HG03457 (cell line): ENCODE results near the gene MORC1.
"Not testable (repeated sequence)": the region's sequence is repeated elsewhere in the genome, so short reads cannot be mapped to it uniquely, and the experiment has no call there.

Experiments
- ATAC-seq: cut with Tn5 transposase; IDR thresholded peaks from one replicate; pipeline ENCODE4 v1.9.1; 2021; ENCODE audit warnings: moderate number of reproducible peaks; ENCODE audit not compliant: unreplicated experiment

Gene MORC1

GRCh38 chr3:109117939-109118338, at the start of gene MORC1:
TSS of gene MORC1 (minus strand) at chr3:109118134. CDS start at chr3:109118059, 75 bp downstream.
- ATAC-seq = no peak

- ATAC-seq = no peak
Measured at GRCh38 chr3:109165905-109166304, 48.0 kb upstream of the MORC1 start.

DNA sequence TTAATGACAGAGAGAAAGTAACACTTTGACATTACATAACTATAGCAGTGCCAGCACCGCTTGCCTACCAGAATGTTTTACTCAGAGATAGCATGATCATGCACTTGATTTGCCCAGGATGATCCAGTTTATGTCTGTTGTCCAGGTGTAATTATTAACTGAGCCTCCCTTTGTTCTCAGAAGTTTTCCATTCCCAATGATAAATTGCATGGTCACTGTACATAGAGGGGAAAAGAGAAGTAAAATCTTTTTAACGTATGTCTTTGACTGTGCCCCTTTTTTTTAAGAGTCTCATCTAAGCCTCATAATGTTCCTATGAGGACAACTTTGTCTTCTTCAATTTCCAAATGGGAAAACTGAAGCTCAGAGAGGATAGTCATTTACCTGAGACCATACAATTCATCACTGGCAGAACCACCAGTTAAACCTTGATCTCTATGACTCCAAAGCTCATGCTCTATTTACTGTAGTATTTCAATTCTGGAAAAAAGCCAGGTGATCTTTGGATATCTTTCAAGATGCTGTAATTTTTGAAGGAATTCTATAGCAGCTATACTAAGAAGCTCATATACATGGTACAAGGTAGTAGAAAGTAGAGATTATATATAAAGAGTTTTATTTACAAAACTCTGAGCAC, 43.7 kb upstream of the MORC1 start:
- ATAC-seq = no peak

GRCh38 chr3:109155828-109156227, 37.9 kb upstream of the MORC1 start:
- ATAC-seq = no peak

GRCh38 chr3:109154979-109155378, 37.0 kb upstream of the MORC1 start:
- ATAC-seq = no peak

GRCh38 chr3:109152320-109152719, 34.4 kb upstream of the MORC1 start:
- ATAC-seq = no peak

DNA sequence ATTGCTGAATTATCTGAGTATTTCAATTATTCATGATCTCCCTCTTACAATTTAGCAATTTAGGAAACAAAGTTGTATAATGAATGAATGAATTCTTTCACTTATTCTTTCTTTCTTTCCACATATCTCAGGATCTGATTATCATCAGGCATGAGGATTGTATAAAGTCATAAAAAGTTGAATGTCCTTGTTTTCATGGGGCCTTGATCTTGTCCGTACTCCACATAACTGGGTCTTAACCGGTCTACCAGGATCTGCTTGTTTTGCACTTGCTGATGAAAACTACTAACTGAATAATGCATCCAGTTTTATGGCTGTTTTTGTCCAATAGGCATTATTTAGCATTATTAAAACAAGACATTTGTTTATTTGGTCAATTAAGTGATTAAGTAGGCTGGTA, 31.1 kb upstream of the MORC1 start:
- no peak for ATAC-seq

- ATAC-seq = no peak
Measured at GRCh38 chr3:109143646-109144045, 25.7 kb upstream of the MORC1 start.

DNA sequence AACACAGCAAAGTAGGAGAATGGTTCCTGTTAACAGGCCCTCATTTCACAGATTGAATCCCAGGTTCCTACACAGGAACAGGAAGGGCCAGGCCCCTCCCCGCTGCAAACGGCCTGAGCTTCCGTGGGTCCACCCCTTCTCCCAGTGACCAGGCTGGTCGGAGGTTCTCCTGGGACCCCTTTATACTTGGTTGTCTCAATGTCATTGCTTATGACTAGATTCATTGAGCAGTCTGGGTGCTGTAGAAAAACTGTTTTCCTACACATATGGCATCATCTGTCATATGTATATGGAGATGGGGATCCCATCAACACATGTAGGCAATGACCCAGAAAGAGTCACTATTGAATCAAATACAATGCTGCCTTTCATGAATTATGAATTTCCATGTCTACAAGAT, 22.4 kb upstream of the MORC1 start:
- no peak for ATAC-seq

DNA sequence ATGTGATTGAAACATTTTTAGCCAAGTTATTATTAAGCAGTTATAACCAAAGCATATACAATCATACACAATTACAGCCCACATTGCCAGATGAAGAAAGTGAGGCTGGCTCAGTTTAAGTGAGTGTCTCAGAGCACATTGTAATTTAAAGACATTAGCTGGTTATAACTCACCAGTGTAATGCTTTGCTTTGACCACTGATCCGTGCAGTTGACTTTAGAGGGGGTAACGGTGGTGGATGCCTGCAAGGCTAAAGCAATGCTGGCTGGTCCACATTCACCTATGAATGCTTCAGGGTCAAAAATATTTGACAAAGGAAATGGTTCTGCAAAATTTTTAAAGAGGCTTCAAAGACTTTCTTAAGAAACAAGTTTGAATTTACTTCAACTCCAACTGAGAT, 19.8 kb upstream of the MORC1 start:
- ATAC-seq = no peak

DNA sequence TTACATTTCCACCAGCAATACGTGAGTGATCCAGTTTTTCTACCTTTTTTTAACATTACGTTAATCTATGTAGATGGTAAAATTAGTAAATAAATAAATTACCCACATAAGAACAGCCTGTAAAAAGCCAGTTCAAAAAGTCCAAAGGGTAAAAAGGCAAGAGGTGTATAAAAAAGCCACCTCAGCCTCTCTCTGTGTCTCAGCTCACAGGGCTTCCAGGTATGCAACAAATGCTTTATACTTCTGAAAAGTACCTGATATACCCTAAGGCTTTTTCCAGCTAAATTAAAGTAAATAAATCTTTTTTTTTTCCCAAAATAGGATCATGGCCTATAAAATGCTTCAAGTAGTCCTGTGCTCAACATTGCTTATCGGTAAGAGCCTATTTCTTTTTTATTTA, 18.6 kb upstream of the MORC1 start, which contains the start of gene C3orf85:
Gene C3orf85 (plus strand): TSS at position 197 of the 400 bp plus-strand sequence. CDS start 129 bp downstream, at position 326.
- no peak for ATAC-seq

DNA sequence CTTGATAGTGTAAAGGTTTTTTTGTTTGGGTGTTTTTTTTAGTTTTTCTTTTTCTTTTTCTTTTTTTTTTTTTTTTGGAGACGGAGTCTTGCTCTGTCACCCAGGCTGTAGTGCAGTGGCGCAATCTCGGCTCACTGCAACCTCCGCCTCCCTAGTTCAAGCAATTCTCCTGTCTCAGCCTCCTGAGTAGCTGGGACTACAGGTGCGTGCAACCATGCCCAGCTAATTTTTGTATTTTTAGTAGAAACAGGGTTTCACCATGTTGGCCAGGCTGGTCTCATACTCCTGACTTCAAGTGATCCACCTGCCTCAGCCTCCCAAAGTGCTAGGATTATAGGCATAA, 15.5 kb upstream of the MORC1 start:
- ATAC-seq = not testable (repeated sequence)

- ATAC-seq = no peak
Measured at GRCh38 chr3:109132801-109133473, 15.0 kb upstream of the MORC1 start.

- ATAC-seq = no peak
Measured at GRCh38 chr3:109131276-109131675, 13.3 kb upstream of the MORC1 start.

DNA sequence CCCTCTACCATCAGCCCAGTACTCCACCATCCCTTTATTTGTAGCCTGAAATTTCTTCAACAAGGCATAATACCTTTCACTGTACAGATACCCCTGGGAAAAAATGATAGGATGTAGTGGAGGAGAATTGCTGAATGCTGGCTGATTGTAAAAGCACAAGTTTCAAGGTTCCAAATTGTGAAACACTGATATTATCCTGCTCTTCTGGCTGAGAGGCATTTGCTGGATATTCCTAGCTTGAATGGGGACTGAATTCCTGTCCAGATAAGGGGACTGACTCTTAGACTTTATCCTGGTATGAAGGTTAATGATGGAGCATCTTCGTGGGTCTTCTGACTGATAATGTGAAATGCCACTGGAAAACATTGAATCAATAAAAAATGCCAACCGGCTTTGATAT, 9.6 kb upstream of the MORC1 start:
- no peak for ATAC-seq

DNA sequence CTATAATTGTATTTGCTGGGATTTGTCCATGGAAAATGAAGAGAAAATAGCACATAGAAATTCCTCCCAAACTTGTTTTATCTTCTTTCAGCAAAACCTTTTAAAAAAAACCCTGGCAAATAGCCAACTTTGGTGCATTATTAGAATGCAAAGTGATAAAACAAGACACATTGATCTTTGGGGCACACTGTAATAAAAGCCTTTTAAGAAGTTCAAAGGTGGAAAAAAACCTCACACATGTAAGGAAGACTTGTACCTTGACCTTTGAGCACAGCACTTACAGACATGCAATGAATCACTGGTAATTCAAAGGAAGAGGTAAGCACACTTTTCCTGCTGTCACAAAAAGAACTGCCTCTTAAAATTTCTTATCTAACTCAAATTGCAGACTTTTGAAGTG, 8.0 kb upstream of the MORC1 start:
- no peak for ATAC-seq

DNA sequence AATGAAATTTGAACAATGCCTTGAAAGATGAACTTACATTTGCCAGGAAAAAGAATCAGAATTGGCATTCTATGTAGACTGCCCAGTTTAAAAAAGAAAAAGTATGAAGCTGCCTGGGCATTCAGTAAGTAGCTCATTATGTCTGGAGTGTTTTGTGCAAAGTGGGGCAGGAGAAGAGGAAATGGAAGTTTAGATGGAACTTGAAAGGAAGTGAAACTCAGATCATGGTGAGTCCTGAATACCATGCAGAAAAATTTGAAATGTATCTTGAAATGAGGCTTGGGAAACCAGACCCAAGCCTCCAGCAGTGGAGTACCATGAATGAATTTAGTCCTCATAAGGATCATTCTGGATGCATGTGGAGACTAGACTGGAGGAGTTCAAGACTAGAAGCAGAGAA, 4.8 kb upstream of the MORC1 start:
- ATAC-seq = no peak

- no peak for ATAC-seq
Measured at GRCh38 chr3:109118584-109118983, 650 bp upstream of the MORC1 start.

- ATAC-seq = no peak
Measured at GRCh38 chr3:109116031-109116430, 1.9 kb downstream of the MORC1 start.

DNA sequence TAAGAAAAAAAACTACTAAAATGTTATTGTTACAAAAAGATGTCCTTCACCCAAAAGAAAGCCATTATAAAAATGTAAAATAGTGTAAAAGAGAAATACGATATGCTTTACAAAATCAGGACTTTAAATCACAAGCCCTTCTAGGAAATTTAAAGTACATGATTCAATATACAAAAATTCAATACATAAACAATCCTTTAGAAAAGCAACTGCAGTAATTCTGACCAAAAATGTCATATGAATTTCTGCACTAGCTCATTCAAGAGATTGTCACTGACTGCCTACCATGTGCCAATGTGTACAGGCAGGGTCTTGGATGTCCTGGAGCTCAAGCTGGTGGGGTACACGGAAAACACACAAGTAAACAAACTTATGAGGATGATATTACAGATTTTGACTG, 2.5 kb downstream of the MORC1 start:
- no peak for ATAC-seq

- ATAC-seq = no peak
Measured at GRCh38 chr3:109114746-109115145, 3.2 kb downstream of the MORC1 start.

DNA sequence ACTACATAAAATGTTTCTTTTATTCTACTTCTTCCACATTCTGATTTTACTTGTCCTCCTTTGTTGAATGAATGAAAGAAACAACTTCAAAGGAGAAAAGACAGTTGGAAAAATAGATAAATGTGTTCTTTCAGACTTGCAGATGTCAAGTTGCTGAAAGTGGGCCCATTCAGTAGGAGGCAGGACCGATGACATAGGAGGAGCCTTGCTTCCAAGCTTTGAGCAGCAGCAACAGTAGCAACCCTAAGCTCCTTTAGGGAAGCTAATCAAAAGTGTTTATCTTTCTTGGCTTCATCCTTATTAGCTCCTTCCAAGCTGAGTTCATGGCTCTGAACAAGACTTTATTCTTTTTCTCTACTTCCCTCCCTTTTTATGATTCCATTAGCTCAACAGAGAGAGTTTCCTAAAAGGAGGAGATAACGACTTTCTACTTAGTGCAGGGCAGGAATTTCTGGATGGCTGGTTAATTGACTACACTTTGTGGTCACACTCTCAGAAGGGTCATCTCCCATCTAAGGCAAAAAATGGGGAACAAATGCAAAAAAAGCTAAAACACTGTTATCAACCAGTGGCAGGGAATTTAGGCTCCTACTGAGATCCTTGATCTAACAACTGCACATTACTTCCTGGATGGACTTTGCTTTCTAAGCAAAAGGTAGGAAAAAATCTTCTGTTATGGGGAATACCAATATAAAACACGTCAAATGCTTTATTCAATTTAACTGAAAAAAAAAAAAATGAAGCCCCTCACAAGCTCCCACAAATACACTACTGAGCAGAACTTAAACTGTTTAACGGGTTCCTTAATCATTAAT, 4.8 kb downstream of the MORC1 start:
- no peak for ATAC-seq
